Measurements from ENCODE around the gene SLC35F6. TPM values are rescaled to one million over a fixed set of nuclear protein-coding genes. Genes with fewer than 3 reads are reported as not detected.

Gene SLC35F6
- polyA plus RNA-seq, 2 of the 4 experiments (the other 2 are of a cell fraction), result 41.3 to 46.9 TPM

- 87% methylated on average over 4 of the region's 4 CpGs for WGBS (ENCODE audit: missing lambda C conversion rate)
- TF ChIP-seq NR3C1 (IDR thresholded peaks at IDR 0.05) (no peak), NFE2L2 (conservative IDR thresholded peaks at IDR 0.05; ENCODE audit: low read length) (no peak), CBX2 (IDR thresholded peaks at IDR 0.05; ENCODE audit: borderline replicate concordance, low read depth) (no peak), JUN (IDR thresholded peaks at IDR 0.05) (no peak), MYC (IDR thresholded peaks at IDR 0.05; ENCODE audit: borderline replicate concordance, low read length) (no peak), SMC3 (IDR thresholded peaks at IDR 0.05) (no peak), CBX8 (IDR thresholded peaks at IDR 0.05) (no peak), RAD21 (conservative IDR thresholded peaks at IDR 0.05 in 1 of 2, IDR thresholded peaks at IDR 0.05 in 1 of 2) (no peak), EHF (CRISPR knock-in tag; IDR thresholded peaks at IDR 0.05) (no peak), ZNF302 (CRISPR knock-in tag; IDR thresholded peaks at IDR 0.05) (no peak), FOXS1 (CRISPR knock-in tag; IDR thresholded peaks at IDR 0.05) (no peak), KDM5A (IDR thresholded peaks at IDR 0.05) (no peak), RNF2 (IDR thresholded peaks at IDR 0.05; ENCODE audit: borderline replicate concordance, low read depth) (no peak), HOXA7 (CRISPR knock-in tag; IDR thresholded peaks at IDR 0.05) (no peak), KDM1A (IDR thresholded peaks at IDR 0.05; ENCODE audit: low read depth) (no peak), RFX5 (IDR thresholded peaks at IDR 0.05) (no peak)
- TF ChIP-seq, protein P1, sequence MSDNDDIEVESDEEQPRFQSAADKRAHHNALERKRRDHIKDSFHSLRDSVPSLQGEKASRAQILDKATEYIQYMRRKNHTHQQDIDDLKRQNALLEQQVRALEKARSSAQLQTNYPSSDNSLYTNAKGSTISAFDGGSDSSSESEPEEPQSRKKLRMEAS (IDR thresholded peaks at IDR 0.05), result no peak
- TF ChIP-seq, protein P2, sequence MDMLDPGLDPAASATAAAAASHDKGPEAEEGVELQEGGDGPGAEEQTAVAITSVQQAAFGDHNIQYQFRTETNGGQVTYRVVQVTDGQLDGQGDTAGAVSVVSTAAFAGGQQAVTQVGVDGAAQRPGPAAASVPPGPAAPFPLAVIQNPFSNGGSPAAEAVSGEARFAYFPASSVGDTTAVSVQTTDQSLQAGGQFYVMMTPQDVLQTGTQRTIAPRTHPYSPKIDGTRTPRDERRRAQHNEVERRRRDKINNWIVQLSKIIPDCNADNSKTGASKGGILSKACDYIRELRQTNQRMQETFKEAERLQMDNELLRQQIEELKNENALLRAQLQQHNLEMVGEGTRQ (IDR thresholded peaks at IDR 0.05), result no peak
- TF ChIP-seq, protein P3, sequence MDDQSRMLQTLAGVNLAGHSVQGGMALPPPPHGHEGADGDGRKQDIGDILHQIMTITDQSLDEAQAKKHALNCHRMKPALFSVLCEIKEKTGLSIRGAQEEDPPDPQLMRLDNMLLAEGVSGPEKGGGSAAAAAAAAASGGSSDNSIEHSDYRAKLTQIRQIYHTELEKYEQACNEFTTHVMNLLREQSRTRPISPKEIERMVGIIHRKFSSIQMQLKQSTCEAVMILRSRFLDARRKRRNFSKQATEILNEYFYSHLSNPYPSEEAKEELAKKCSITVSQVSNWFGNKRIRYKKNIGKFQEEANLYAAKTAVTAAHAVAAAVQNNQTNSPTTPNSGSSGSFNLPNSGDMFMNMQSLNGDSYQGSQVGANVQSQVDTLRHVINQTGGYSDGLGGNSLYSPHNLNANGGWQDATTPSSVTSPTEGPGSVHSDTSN (IDR thresholded peaks at IDR 0.05), result no peak
- TF ChIP-seq, protein P4, sequence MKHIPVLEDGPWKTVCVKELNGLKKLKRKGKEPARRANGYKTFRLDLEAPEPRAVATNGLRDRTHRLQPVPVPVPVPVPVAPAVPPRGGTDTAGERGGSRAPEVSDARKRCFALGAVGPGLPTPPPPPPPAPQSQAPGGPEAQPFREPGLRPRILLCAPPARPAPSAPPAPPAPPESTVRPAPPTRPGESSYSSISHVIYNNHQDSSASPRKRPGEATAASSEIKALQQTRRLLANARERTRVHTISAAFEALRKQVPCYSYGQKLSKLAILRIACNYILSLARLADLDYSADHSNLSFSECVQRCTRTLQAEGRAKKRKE (CRISPR knock-in tag; IDR thresholded peaks at IDR 0.05; ENCODE audit: low read depth), result no peak
- CTCF ChIA-PET, result interaction anchor here (1.0 to 22.6 kb wide), 7 partner anchors 8 to 175 kb away, joined by 3 to 736 read pairs (median 7); a partner anchor contains a TSS
- DNase-seq (ENCODE audit: low read depth in 1 of 2, low spot score in 1 of 2), result no peak
- no peak overlapping the region for H3K4me2 ChIP-seq
- POLR2A ChIA-PET, result no interaction called here
- no peak overlapping the region for H3K4me3 ChIP-seq
- ATAC-seq, result no peak
- FAIRE-seq, result no peak
- peaks cover 44% of the 10 kb centered on the region for H3K4me1 ChIP-seq
- peak overlapping the region; percentile 68 to 94; a peak in 5 of 6 replicates for H3K27ac ChIP-seq
- no peaks in the 10 kb centered on the region for H3K9me3 ChIP-seq
Observed at GRCh38 chr2:26737221-26737620, 26.9 kb upstream of the SLC35F6 start.

DNA sequence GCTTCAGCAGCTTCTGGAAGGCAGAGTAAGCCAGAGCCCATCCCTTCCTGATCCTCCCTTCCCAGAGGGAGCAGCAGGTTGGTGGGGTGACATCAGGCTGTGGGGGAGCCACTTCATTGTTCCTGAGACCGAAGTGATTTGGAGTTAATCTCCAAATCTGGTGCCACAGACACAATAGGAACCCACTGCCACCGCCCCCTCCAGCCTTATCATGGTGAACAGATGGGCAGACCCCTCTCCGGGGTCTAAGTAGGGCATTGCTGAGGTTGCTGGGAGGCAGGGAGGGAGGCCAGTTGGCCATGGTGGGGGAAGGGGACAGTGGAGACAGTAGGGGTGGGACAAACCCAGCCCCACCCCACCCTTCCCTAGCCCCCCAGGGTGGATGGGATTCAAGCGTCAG, 25.6 kb upstream of the SLC35F6 start:
- DNase-seq (ENCODE audit: low read depth in 1 of 2, low spot score in 1 of 2) (no peak), FAIRE-seq (no peak), ATAC-seq (no peak)
- H3K4me2 ChIP-seq, result no peak overlapping the region
- ChIA-PET POLR2A (no interaction called here), CTCF (interaction anchor here (1.2 to 22.6 kb wide), 5 partner anchors 8 to 159 kb away, joined by 3 to 736 read pairs (median 7); no protein-coding TSS in a partner anchor)
- TF ChIP-seq ZNF302 (CRISPR knock-in tag; IDR thresholded peaks at IDR 0.05), result no peak
- no peak for TF ChIP-seq GATA3 (IDR thresholded peaks at IDR 0.05; ENCODE audit: borderline replicate concordance)
- TF ChIP-seq HOXB5 (CRISPR knock-in tag; IDR thresholded peaks at IDR 0.05), result no peak
- TF ChIP-seq KDM5A (IDR thresholded peaks at IDR 0.05), result no peak
- no peak for TF ChIP-seq HEYL (CRISPR knock-in tag; IDR thresholded peaks at IDR 0.05)
- TF ChIP-seq ELK1 (IDR thresholded peaks at IDR 0.05; ENCODE audit: low read depth, low read length), result no peak
- TF ChIP-seq RARB (CRISPR knock-in tag; IDR thresholded peaks at IDR 0.05), result no peak
- peak overlapping the region; percentile 35 to 94; a peak in 5 of 6 replicates for H3K27ac ChIP-seq
- no peaks in the 10 kb centered on the region for H3K9me3 ChIP-seq
- H3K4me3 ChIP-seq, result no peak overlapping the region
- peaks cover 35% of the 10 kb centered on the region for H3K4me1 ChIP-seq
- WGBS (ENCODE audit: missing lambda C conversion rate), result 93% methylated on average over 4 of the region's 4 CpGs
